SK-N-SH (cell line): ENCODE data around the gene MECP2. TPM values are rescaled to one million over a fixed set of nuclear protein-coding genes. Genes with fewer than 3 reads are reported as not detected.

ENCODE experiments used
- polyA plus RNA-seq, 3 experiments: library from polyadenylated mRNA; depleted of rRNA; stranded (reverse); fragments of >200 nt; gene quantifications; 2 replicates each; pipeline ENCODE4 v1.2.3, GENCODE V29; 2012
- small RNA-seq, 7 experiments: library from RNA; depleted of rRNA; stranded (forward); fragments of <200 nt; gene quantifications; one replicate each; pipeline ENCODE3, GENCODE V24; 2012

Gene MECP2
- polyA plus RNA-seq, 1 of the 3 experiments (the other 2 are of a cell fraction) = 8.2 TPM

Small RNA genes lying within 50 kb of the gene (small RNA-seq; reads per million reads assigned to genes)
- gene MIR3202-1 = 0 reads per million in 7 experiments

Other genes with a start within 250 kb of the MECP2 start
- 1.9 and 2.0 TPM in 2 replicates for gene L1CAM, start 211.5 kb downstream of the MECP2 start, polyA plus RNA-seq (2012; rRNA removed)
- gene AVPR2, start 193.0 kb downstream of the MECP2 start, polyA plus RNA-seq (2012; rRNA removed) = not detected in 2 replicates
- 1.6 and 2.2 TPM in 2 replicates for gene ARHGAP4, start 171.5 kb downstream of the MECP2 start, polyA plus RNA-seq (2012; rRNA removed)
- gene NAA10, start 162.7 kb downstream of the MECP2 start, polyA plus RNA-seq (2012; rRNA removed) = 192 and 229 TPM in 2 replicates
- gene RENBP, start 153.1 kb downstream of the MECP2 start, polyA plus RNA-seq (2012; rRNA removed) = 0.90 and 1.0 TPM in 2 replicates
- gene HCFC1, start 125.9 kb downstream of the MECP2 start, polyA plus RNA-seq (2012; rRNA removed) = 4.7 and 9.5 TPM in 2 replicates
- gene TMEM187, start 125.0 kb downstream of the MECP2 start, polyA plus RNA-seq (2012; rRNA removed) = 9.4 and 10.9 TPM in 2 replicates
- gene IRAK1, start 77.8 kb downstream of the MECP2 start, polyA plus RNA-seq (2012; rRNA removed) = 66.1 and 68.5 TPM in 2 replicates
- not detected in 2 replicates for gene OPN1LW, start 46.5 kb upstream of the MECP2 start, polyA plus RNA-seq (2012; rRNA removed)
- not detected in 2 replicates for gene OPN1MW, start 84.9 kb upstream of the MECP2 start, polyA plus RNA-seq (2012; rRNA removed)
- gene OPN1MW2, start 122.0 kb upstream of the MECP2 start, polyA plus RNA-seq (2012; rRNA removed) = not detected in 2 replicates
- not detected in 2 replicates for gene OPN1MW3, start 159.9 kb upstream of the MECP2 start, polyA plus RNA-seq (2012; rRNA removed)
- not detected in 2 replicates for gene TEX28, start 197.4 kb upstream of the MECP2 start, polyA plus RNA-seq (2012; rRNA removed)
- gene TKTL1, start 198.1 kb upstream of the MECP2 start, polyA plus RNA-seq (2012; rRNA removed) = 0.02 TPM in 1 of 2 replicates, not detected in the other